HepG2 (cell line): Measurements from ENCODE around the gene IGBP1.
"Not testable (repeated sequence)": the region's sequence is repeated elsewhere in the genome, so short reads cannot be mapped to it uniquely, and the experiment has no call there.

Experiments used
- EZH2 ChIP-seq: conservative IDR thresholded peaks from 2 replicates; pipeline ENCODE4 v1.6.1; 2012; ENCODE audit warnings: mild to moderate bottlenecking, low read depth, low read length, moderate library complexity
- HDAC6 ChIP-seq: fragments of 200-600 bp; sonication (generic); IDR thresholded peaks from 2 replicates; pipeline ENCODE4 v1.7.0; 2017; ENCODE audit warnings: mild to moderate bottlenecking, antibody characterized with exemption, low read length, low read depth
- NFKBIZ ChIP-seq: IDR thresholded peaks from 2 replicates; pipeline ENCODE4 v1.6.1; 2018; ENCODE audit warnings: missing genetic modification reagents, missing compliant biosample characterization
- POLR2AphosphoS5 ChIP-seq: IDR thresholded peaks from 2 replicates; pipeline ENCODE4 v1.6.1; 2012; ENCODE audit warnings: low read depth, low read length
- TCF7L2 ChIP-seq: IDR thresholded peaks from 2 replicates; pipeline ENCODE4 v1.6.1; 2011; ENCODE audit warnings: mild to moderate bottlenecking, low read depth, low read length, moderate library complexity
- ZBTB3 ChIP-seq: sonication (generic); formaldehyde crosslinking; IDR thresholded peaks from 2 replicates; pipeline ENCODE4 v1.4.0; 2020; ENCODE audit warnings: low read depth, mild to moderate bottlenecking, moderate library complexity, missing genetic modification reagents, borderline replicate concordance
- ZNF224 ChIP-seq: sonication (generic); formaldehyde crosslinking; IDR thresholded peaks from 2 replicates; pipeline ENCODE4 v1.5.0; 2020; ENCODE audit warnings: mild to moderate bottlenecking, missing genetic modification reagents
- ZNF552 ChIP-seq: sonication (generic); formaldehyde crosslinking; IDR thresholded peaks from 2 replicates; pipeline ENCODE4 v1.9.0; 2022; ENCODE audit warnings: missing genetic modification reagents, mild to moderate bottlenecking, borderline replicate concordance
- TF ChIP-seq, protein P1 (sequence below): sonication (generic); formaldehyde crosslinking; conservative IDR thresholded peaks from 2 replicates; pipeline ENCODE4 v1.8.1; 2023; ENCODE audit warnings: missing genetic modification reagents
- TF ChIP-seq, protein P2 (sequence below): sonication (generic); formaldehyde crosslinking; conservative IDR thresholded peaks from 2 replicates; pipeline ENCODE4 v1.5.0; 2020; ENCODE audit warnings: missing genetic modification reagents
- TF ChIP-seq, protein P3 (sequence below): sonication (generic); formaldehyde crosslinking; IDR thresholded peaks from 2 replicates; pipeline ENCODE4 v1.8.1; 2023; ENCODE audit warnings: mild to moderate bottlenecking, missing genetic modification reagents, borderline replicate concordance

DNA sequence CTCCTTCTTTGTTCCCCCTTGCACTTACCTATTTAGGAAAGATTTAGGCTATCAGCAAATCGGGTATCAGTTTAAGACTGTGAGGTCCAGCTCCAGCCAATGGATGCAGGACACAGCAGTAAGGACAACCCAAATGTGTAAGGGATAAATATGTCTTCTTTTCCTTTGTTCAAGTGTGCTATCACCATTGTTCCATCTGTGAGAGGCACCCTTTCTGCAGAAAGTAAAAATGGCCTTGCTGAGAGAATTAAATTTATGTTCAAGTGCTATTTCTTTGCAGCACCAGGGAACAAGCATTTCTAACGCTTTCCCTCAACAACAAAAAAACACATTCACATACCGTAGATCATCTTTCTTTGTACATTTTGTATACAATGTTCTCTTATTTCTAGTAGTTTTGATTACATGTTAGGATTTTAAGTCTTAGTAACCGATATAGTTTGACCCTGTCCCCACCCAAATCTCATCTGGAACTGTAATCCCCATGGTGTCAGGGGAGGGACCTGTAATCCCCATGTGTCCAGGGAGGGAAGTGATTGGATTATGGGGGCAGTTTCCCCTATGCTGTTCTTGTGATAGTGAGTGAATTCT is 21.7 kb upstream of the IGBP1 start:
- TF ChIP-seq EZH2; ZNF224; ZBTB3 (CRISPR knock-in tag); ZNF552 (CRISPR knock-in tag); TCF7L2; NFKBIZ (CRISPR knock-in tag); HDAC6; POLR2AphosphoS5: not testable (repeated sequence)
- TF ChIP-seq, protein P1, sequence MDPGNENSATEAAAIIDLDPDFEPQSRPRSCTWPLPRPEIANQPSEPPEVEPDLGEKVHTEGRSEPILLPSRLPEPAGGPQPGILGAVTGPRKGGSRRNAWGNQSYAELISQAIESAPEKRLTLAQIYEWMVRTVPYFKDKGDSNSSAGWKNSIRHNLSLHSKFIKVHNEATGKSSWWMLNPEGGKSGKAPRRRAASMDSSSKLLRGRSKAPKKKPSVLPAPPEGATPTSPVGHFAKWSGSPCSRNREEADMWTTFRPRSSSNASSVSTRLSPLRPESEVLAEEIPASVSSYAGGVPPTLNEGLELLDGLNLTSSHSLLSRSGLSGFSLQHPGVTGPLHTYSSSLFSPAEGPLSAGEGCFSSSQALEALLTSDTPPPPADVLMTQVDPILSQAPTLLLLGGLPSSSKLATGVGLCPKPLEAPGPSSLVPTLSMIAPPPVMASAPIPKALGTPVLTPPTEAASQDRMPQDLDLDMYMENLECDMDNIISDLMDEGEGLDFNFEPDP (CRISPR knock-in tag), result not testable (repeated sequence)
- TF ChIP-seq, protein P2, sequence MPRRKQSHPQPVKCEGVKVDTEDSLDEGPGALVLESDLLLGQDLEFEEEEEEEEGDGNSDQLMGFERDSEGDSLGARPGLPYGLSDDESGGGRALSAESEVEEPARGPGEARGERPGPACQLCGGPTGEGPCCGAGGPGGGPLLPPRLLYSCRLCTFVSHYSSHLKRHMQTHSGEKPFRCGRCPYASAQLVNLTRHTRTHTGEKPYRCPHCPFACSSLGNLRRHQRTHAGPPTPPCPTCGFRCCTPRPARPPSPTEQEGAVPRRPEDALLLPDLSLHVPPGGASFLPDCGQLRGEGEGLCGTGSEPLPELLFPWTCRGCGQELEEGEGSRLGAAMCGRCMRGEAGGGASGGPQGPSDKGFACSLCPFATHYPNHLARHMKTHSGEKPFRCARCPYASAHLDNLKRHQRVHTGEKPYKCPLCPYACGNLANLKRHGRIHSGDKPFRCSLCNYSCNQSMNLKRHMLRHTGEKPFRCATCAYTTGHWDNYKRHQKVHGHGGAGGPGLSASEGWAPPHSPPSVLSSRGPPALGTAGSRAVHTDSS (CRISPR knock-in tag), result not testable (repeated sequence)
- TF ChIP-seq, protein P3, sequence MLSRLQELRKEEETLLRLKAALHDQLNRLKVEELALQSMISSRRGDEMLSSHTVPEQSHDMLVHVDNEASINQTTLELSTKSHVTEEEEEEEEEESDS (CRISPR knock-in tag), result not testable (repeated sequence)
